Activated CD4-positive, alpha-beta T cell treated with anti-CD3 and anti-CD28 coated beads, Interleukin-2, amount 10 ng/mL, durations not matched to agents 24 days and 14 days (primary cell): ENCODE data around the gene LAMA5. TPM values are rescaled to one million over a fixed set of nuclear protein-coding genes. Genes with fewer than 3 reads are reported as not detected.

Experiments
- DNase-seq: peaks from one replicate; pipeline ENCODE4 v3.0.0; 2022
- H3K27ac Mint-ChIP-seq: one replicate; pipeline ENCODE4 v1.8.0; 2022; ENCODE audit warnings: mild to moderate bottlenecking, mixed read lengths
- H3K27me3 Mint-ChIP-seq: one replicate; pipeline ENCODE4 v1.8.0; 2022; ENCODE audit warnings: mixed read lengths
- H3K36me3 Mint-ChIP-seq: one replicate; pipeline ENCODE4 v1.8.0; 2022; ENCODE audit warnings: low read depth, mild to moderate bottlenecking, mixed read lengths
- H3K4me1 Mint-ChIP-seq: one replicate; pipeline ENCODE4 v1.8.0; 2021; ENCODE audit warnings: mixed read lengths
- H3K4me3 Mint-ChIP-seq: one replicate; pipeline ENCODE4 v1.8.0; 2022; ENCODE audit warnings: mild to moderate bottlenecking, moderate library complexity, mixed read lengths
- H3K9me3 Mint-ChIP-seq: one replicate; pipeline ENCODE4 v1.8.0; 2021; ENCODE audit warnings: mixed read lengths
- intact Hi-C: fragments of 100-400 bp; cut with micrococcal nuclease; formaldehyde crosslinking; loops from one replicate; pipeline ENCODE4 v1.15.1; 2023
- total RNA-seq: library from RNA; stranded (reverse); gene quantifications from 2 replicates; pipeline ENCODE4 v1.2.3, GENCODE V29; 2022

Gene LAMA5
- total RNA-seq, 1 donor from 2014 or later: 2.1 TPM

- intact Hi-C loops: no loop called here
- H3K27me3 Mint-ChIP-seq: no peaks in the 10 kb centered on the region
- no peak for DNase-seq
- peaks cover 16% of the 10 kb centered on the region for H3K36me3 Mint-ChIP-seq
- H3K9me3 Mint-ChIP-seq: no peaks in the 10 kb centered on the region
- no peak overlapping the region for H3K4me3 Mint-ChIP-seq
- H3K4me1 Mint-ChIP-seq: no peaks in the 10 kb centered on the region
- H3K27ac Mint-ChIP-seq: no peak overlapping the region
Observed at GRCh38 chr20:62274332-62274950, 92.7 kb downstream of the LAMA5 start.

GRCh38 chr20:62273416-62273815 lies 93.7 kb downstream of the LAMA5 start:
- no peak overlapping the region for H3K4me3 Mint-ChIP-seq
- no peaks in the 10 kb centered on the region for H3K9me3 Mint-ChIP-seq
- intact Hi-C loops: no loop called here
- H3K27ac Mint-ChIP-seq: no peak overlapping the region
- no peaks in the 10 kb centered on the region for H3K27me3 Mint-ChIP-seq
- peaks cover 13% of the 10 kb centered on the region for H3K36me3 Mint-ChIP-seq
- DNase-seq: no peak
- H3K4me1 Mint-ChIP-seq: no peaks in the 10 kb centered on the region

GRCh38 chr20:62272200-62272599 lies 94.9 kb downstream of the LAMA5 start:
- Mint-ChIP-seq H3K27ac (no peak overlapping the region), H3K4me1 (no peaks in the 10 kb centered on the region), H3K9me3 (no peaks in the 10 kb centered on the region), H3K4me3 (no peak overlapping the region), H3K27me3 (no peaks in the 10 kb centered on the region), H3K36me3 (peaks cover 13% of the 10 kb centered on the region)
- intact Hi-C loops: no loop called here
- no peak for DNase-seq

GRCh38 chr20:62269871-62270270 lies 97.2 kb downstream of the LAMA5 start:
- no peak overlapping the region for H3K4me3 Mint-ChIP-seq
- no peak for DNase-seq
- no peaks in the 10 kb centered on the region for H3K27me3 Mint-ChIP-seq
- no peaks in the 10 kb centered on the region for H3K9me3 Mint-ChIP-seq
- H3K36me3 Mint-ChIP-seq: peaks cover 20% of the 10 kb centered on the region
- no peaks in the 10 kb centered on the region for H3K4me1 Mint-ChIP-seq
- no peak overlapping the region for H3K27ac Mint-ChIP-seq
- intact Hi-C loops: no loop called here

GRCh38 chr20:62269378-62269777 lies 97.7 kb downstream of the LAMA5 start:
- H3K4me1 Mint-ChIP-seq: no peaks in the 10 kb centered on the region
- H3K27ac Mint-ChIP-seq: no peak overlapping the region
- H3K4me3 Mint-ChIP-seq: no peak overlapping the region
- no peaks in the 10 kb centered on the region for H3K27me3 Mint-ChIP-seq
- peaks cover 23% of the 10 kb centered on the region for H3K36me3 Mint-ChIP-seq
- intact Hi-C loops: no loop called here
- DNase-seq: no peak
- no peaks in the 10 kb centered on the region for H3K9me3 Mint-ChIP-seq

GRCh38 chr20:62268228-62268900 lies 98.7 kb downstream of the LAMA5 start:
- H3K4me3 Mint-ChIP-seq: no peak overlapping the region
- H3K27ac Mint-ChIP-seq: no peak overlapping the region
- no peaks in the 10 kb centered on the region for H3K9me3 Mint-ChIP-seq
- DNase-seq: no peak
- H3K27me3 Mint-ChIP-seq: no peaks in the 10 kb centered on the region
- H3K36me3 Mint-ChIP-seq: peaks cover 25% of the 10 kb centered on the region
- no peaks in the 10 kb centered on the region for H3K4me1 Mint-ChIP-seq
- intact Hi-C loops: no loop called here

GRCh38 chr20:62267543-62267942 lies 99.6 kb downstream of the LAMA5 start:
- H3K36me3 Mint-ChIP-seq: peaks cover 21% of the 10 kb centered on the region
- H3K4me3 Mint-ChIP-seq: no peak overlapping the region
- H3K27ac Mint-ChIP-seq: no peak overlapping the region
- H3K9me3 Mint-ChIP-seq: no peaks in the 10 kb centered on the region
- no peaks in the 10 kb centered on the region for H3K4me1 Mint-ChIP-seq
- no peaks in the 10 kb centered on the region for H3K27me3 Mint-ChIP-seq
- DNase-seq: no peak
- intact Hi-C loops: no loop called here

- H3K27ac Mint-ChIP-seq: no peak overlapping the region
- no peaks in the 10 kb centered on the region for H3K4me1 Mint-ChIP-seq
- intact Hi-C loops: no loop called here
Observed at GRCh38 chr20:62266851-62267250, 100.3 kb downstream of the LAMA5 start.

GRCh38 chr20:62266340-62266739 lies 100.8 kb downstream of the LAMA5 start:
- Mint-ChIP-seq H3K27ac (no peak overlapping the region), H3K9me3 (no peaks in the 10 kb centered on the region), H3K4me3 (no peak overlapping the region), H3K36me3 (peaks cover 19% of the 10 kb centered on the region), H3K4me1 (no peaks in the 10 kb centered on the region), H3K27me3 (no peaks in the 10 kb centered on the region)
- no peak for DNase-seq
- intact Hi-C loops: no loop called here

More at GRCh38 chr20:62266851-62267250, 100.3 kb downstream of the LAMA5 start:
- DNase-seq: no peak
- peaks cover 17% of the 10 kb centered on the region for H3K36me3 Mint-ChIP-seq
- no peaks in the 10 kb centered on the region for H3K9me3 Mint-ChIP-seq
- H3K4me3 Mint-ChIP-seq: no peak overlapping the region
- no peaks in the 10 kb centered on the region for H3K27me3 Mint-ChIP-seq

- H3K27ac Mint-ChIP-seq: no peak overlapping the region
- no peaks in the 10 kb centered on the region for H3K27me3 Mint-ChIP-seq
- H3K4me1 Mint-ChIP-seq: no peaks in the 10 kb centered on the region
- intact Hi-C loops: no loop called here
- H3K36me3 Mint-ChIP-seq: peaks cover 21% of the 10 kb centered on the region
- H3K4me3 Mint-ChIP-seq: no peak overlapping the region
- no peak for DNase-seq
- no peaks in the 10 kb centered on the region for H3K9me3 Mint-ChIP-seq
Observed at GRCh38 chr20:62265365-62265764, 101.7 kb downstream of the LAMA5 start.

GRCh38 chr20:62263396-62263795 lies 103.7 kb downstream of the LAMA5 start:
- DNase-seq: no peak
- Mint-ChIP-seq H3K36me3 (peaks cover 24% of the 10 kb centered on the region), H3K9me3 (no peaks in the 10 kb centered on the region), H3K4me3 (no peak overlapping the region), H3K27me3 (no peaks in the 10 kb centered on the region), H3K27ac (no peak overlapping the region), H3K4me1 (no peaks in the 10 kb centered on the region)
- intact Hi-C loops: no loop called here

- Mint-ChIP-seq H3K4me3 (no peak overlapping the region), H3K9me3 (no peaks in the 10 kb centered on the region), H3K4me1 (no peaks in the 10 kb centered on the region), H3K27me3 (no peaks in the 10 kb centered on the region), H3K36me3 (peaks cover 24% of the 10 kb centered on the region), H3K27ac (no peak overlapping the region)
- intact Hi-C loops: no loop called here
- no peak for DNase-seq
Observed at GRCh38 chr20:62262064-62262463, 105.0 kb downstream of the LAMA5 start.

GRCh38 chr20:62259294-62259565 lies 107.9 kb downstream of the LAMA5 start:
- DNase-seq: no peak
- intact Hi-C loops: no loop called here
- Mint-ChIP-seq H3K27ac (no peak overlapping the region), H3K4me3 (no peak overlapping the region), H3K27me3 (no peaks in the 10 kb centered on the region), H3K4me1 (no peaks in the 10 kb centered on the region), H3K36me3 (peaks cover 15% of the 10 kb centered on the region), H3K9me3 (no peaks in the 10 kb centered on the region)
